Measurements from ENCODE around the gene HHAT. TPM values are rescaled to one million over a fixed set of nuclear protein-coding genes. Genes with fewer than 3 reads are reported as not detected.

The HHAT gene
- polyA plus RNA-seq, 1 experiment, result 4.8 TPM

DNA sequence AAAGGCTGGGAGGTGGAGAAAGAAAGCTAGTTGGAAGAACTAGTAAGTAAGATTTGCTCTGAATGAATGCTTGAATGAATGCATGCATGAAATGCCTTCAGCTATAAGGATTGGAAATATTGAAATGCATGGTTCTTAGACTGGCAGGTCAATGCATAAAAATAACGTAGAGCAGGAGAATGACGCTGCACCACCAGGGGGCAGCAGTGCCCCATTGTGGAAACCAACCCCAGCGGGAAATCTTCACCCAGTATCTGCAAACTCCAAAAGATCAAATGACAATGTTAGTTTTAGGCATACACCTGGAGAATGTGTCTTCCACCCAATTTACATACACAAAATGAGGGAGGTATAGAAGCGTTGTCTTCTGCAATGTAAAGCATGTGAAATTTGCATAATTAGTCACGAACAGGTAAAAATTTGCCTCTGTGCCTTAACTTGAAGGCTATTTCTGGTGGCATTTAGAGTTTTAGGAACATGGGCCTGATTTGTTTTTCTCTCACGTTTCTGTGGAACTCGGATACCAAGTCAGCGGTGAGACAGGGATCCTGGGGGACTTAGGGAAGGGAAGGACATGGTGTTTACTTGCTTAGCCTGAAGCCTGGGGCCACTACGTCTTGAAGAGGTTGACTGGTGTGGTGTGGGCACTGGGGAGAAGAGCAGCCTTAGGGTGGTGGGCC is 78.6 kb downstream of the HHAT start:
- TF ChIP-seq CTCF (IDR thresholded peaks at IDR 0.05; ENCODE audit: low read depth, low read length), result peak; percentile 98
- Histone ChIP-seq H3K9me3 (ENCODE audit: control insufficient read depth, insufficient read depth, low read length) (no peaks in the 10 kb centered on the region), H3K27ac (ENCODE audit: low read depth, low read length) (no peak overlapping the region), H3K27me3 (ENCODE audit: control insufficient read depth, insufficient read depth, low read length) (no peaks in the 10 kb centered on the region), H3K4me3 (ENCODE audit: low read depth, low read length) (no peak overlapping the region)
- peak; percentile 42 for DNase-seq (ENCODE audit: low read depth, low spot score)
- ChIA-PET CTCF (interaction anchor here (0.6 to 11.6 kb wide), 47 partner anchors 9 to 854 kb away, joined by 3 to 258 read pairs (median 4); partner anchors contain the start of gene KCNH1), POLR2A (interaction anchor here (0.6 kb wide), 1 partner anchor 33 kb away, joined by 3 read pairs; no protein-coding TSS in a partner anchor)

DNA sequence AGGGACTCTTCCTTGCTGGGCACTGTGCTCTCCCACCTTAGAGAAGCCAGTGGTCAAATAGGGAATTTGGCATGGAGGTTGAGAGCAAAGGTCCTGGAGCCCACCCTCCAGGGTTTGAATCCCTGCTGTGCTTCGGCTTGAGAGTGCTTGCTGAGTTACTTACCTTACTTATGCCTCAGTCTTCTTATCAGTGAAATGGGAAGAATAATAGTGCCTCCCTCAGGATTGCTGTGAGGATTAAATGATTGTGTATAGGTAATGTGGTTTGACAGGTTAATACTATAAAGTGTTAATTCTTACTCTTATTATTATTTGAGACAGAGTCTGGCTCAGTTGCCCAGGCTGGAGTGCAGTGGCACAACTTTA is 79.2 kb downstream of the HHAT start:
- DNase-seq (ENCODE audit: low read depth, low spot score), result no peak
- no peak for TF ChIP-seq CTCF (IDR thresholded peaks at IDR 0.05; ENCODE audit: low read depth, low read length)
- H3K9me3 ChIP-seq (ENCODE audit: control insufficient read depth, insufficient read depth, low read length), result peaks cover 4% of the 10 kb centered on the region; the same call in 1 of the 2 replicates
- CTCF ChIA-PET, result interaction anchor here (0.6 to 11.0 kb wide), 3 partner anchors 40 to 728 kb away, joined by 4 to 258 read pairs (median 16); partner anchors contain the start of gene KCNH1
- POLR2A ChIA-PET, result no interaction called here
- no peaks in the 10 kb centered on the region for H3K27me3 ChIP-seq (ENCODE audit: control insufficient read depth, insufficient read depth, low read length)
- H3K4me3 ChIP-seq (ENCODE audit: low read depth, low read length), result no peak overlapping the region
- H3K27ac ChIP-seq (ENCODE audit: low read depth, low read length), result no peak overlapping the region

DNA sequence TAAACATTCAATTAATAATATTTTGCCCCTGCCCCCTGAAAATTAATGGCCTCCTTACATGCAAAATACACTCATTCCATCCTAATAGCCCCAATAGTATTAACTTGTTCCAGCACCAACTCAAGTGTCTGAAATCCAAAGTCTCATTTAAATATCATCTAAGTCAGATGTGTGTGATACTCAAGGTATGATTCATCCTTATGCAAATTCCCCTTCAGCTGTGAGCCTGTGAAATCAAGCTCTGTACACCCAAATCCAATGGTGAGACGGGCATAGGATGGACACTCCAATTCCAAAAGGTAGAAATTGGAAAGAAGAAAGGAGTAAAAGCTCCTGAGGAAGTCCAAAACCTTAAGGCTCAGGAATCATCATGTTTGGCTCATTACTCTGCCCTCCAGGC is 83.5 kb downstream of the HHAT start:
- ChIA-PET POLR2A (no interaction called here), CTCF (interaction anchor here (1.7 to 3.5 kb wide), 2 partner anchors 34 to 723 kb away, joined by 5 to 14 read pairs; no protein-coding TSS in a partner anchor)
- no peak overlapping the region for H3K4me3 ChIP-seq (ENCODE audit: low read depth, low read length)
- no peak overlapping the region for H3K27ac ChIP-seq (ENCODE audit: low read depth, low read length)
- no peak for TF ChIP-seq CTCF (IDR thresholded peaks at IDR 0.05; ENCODE audit: low read depth, low read length)
- H3K27me3 ChIP-seq (ENCODE audit: control insufficient read depth, insufficient read depth, low read length), result no peaks in the 10 kb centered on the region
- DNase-seq (ENCODE audit: low read depth, low spot score), result no peak
- H3K9me3 ChIP-seq (ENCODE audit: control insufficient read depth, insufficient read depth, low read length), result peaks cover 4% of the 10 kb centered on the region; the same call in 1 of the 2 replicates

GRCh38 chr1:210413951-210414350 is 85.2 kb downstream of the HHAT start:
- DNase-seq (ENCODE audit: low read depth, low spot score), result no peak
- Histone ChIP-seq H3K4me3 (ENCODE audit: low read depth, low read length) (no peak overlapping the region), H3K27ac (ENCODE audit: low read depth, low read length) (no peak overlapping the region), H3K9me3 (ENCODE audit: control insufficient read depth, insufficient read depth, low read length) (peaks cover 4% of the 10 kb centered on the region; the same call in 1 of the 2 replicates), H3K27me3 (ENCODE audit: control insufficient read depth, insufficient read depth, low read length) (no peaks in the 10 kb centered on the region)
- ChIA-PET POLR2A (no interaction called here), CTCF (interaction anchor here (0.7 to 3.5 kb wide), 3 partner anchors 14 to 721 kb away, joined by 4 to 14 read pairs (median 4); no protein-coding TSS in a partner anchor)
- no peak for TF ChIP-seq CTCF (IDR thresholded peaks at IDR 0.05; ENCODE audit: low read depth, low read length)

DNA sequence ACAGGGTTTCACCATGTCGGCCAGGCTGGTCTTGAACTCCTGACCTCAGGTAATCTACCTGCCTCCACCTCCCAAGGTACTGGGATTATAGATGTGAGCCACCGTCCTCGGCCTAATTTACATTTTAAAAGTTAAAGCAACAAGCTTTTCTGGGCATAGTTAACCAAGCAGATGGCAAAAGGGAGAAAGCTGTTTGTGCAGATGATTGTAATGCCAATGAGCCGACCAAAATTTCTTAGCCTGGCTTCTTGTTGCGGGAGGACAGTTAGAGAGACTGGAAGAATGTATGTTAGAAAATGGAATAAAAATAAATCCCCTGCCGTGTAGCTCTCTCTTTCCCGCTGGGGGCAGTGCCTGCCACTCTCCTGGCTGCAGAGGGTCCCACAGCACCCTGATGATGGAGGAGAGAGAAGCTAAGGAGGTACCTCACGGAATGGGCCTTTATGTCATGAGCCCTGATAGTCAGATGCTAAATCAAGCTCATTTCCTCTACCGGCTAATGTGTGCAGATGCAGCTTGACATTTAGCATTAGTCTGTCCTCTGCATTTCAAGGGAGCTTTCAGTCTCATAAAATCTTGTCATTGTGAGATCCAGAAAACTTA is 87.2 kb downstream of the HHAT start:
- no peak overlapping the region for H3K27ac ChIP-seq (ENCODE audit: low read depth, low read length)
- peaks cover 4% of the 10 kb centered on the region; the same call in 1 of the 2 replicates for H3K9me3 ChIP-seq (ENCODE audit: control insufficient read depth, insufficient read depth, low read length)
- H3K27me3 ChIP-seq (ENCODE audit: control insufficient read depth, insufficient read depth, low read length), result no peaks in the 10 kb centered on the region
- DNase-seq (ENCODE audit: low read depth, low spot score), result no peak
- ChIA-PET POLR2A (interaction anchor here (0.6 kb wide), 1 partner anchor 600 kb away, joined by 10 read pairs; no protein-coding TSS in a partner anchor), CTCF (interaction anchor here (0.6 to 2.5 kb wide), 19 partner anchors 9 to 720 kb away, joined by 3 to 30 read pairs (median 4); partner anchors contain the start of gene KCNH1)
- peak; percentile 27 for TF ChIP-seq CTCF (IDR thresholded peaks at IDR 0.05; ENCODE audit: low read depth, low read length)
- no peak overlapping the region for H3K4me3 ChIP-seq (ENCODE audit: low read depth, low read length)
